ENCODE results near the gene PDE2A.

The PDE2A gene

GRCh38 chr11:72673943-72674828 lies at the start of gene PDE2A:
Gene PDE2A, minus strand, starts transcription at chr11:72674422. Its CDS starts 215 bp downstream, at chr11:72674207.
- peak; percentile 57 to 62 for DNase-seq

DNA sequence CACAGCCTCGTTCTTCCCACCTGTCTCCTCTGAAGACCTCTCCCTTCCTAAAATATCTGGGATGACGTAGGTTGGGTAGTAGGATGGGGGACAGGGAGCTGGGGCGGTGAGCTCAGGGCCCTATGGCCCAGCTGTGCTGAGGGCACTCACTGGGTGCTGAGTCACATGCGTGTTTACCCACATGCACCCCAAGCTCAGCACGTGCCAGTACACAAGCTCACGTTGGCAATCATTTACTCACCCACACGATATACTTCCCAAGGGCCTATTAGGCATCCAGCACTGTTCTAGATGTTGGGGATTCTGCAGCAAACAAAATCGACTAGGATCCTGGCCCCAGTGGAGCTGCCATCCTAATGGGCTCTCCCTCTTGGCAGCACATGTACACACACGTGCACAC lies 49.3 kb upstream of the PDE2A start:
- no peak for DNase-seq

DNA sequence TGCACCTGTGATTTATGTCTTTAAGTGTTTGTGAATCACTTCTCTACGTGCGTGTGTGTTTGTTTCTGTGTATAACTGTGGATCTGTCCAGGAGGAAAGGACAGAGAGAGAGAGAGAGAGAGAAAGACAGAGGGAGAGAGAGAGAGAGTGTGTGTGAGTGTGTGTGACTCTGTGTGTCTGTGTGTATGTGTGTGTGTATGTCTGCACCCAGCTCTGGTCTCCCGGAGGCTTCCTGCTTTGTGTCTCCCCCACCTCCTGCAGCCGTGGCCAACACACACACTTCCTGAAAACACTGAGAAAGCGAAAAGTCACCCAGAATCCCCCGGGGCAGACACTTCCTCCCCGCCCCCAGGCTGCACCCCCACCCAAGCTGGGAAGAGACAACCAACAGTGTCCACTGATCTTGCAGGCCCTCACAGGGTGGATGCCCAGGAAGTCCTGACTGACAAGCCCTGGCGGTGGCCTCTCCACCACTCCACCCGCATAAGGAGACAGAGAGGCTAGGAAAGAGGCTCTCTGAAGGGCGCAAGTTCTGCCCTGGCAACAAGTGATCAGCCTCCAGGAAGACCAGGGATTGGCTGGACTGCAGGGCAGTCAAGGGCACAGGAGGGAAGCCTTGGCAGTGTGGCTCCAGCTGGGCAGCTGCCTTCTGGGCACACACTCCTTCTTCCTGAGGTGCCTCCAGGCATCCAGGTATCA lies 48.0 kb upstream of the PDE2A start:
- DNase-seq: peak; percentile 85 to 91

- peak in 1 of 2 experiments; percentile 23 for DNase-seq
Measured at GRCh38 chr11:72721689-72722049, 47.4 kb upstream of the PDE2A start.

GRCh38 chr11:72721276-72721675 lies 47.1 kb upstream of the PDE2A start:
- DNase-seq: no peak

DNA sequence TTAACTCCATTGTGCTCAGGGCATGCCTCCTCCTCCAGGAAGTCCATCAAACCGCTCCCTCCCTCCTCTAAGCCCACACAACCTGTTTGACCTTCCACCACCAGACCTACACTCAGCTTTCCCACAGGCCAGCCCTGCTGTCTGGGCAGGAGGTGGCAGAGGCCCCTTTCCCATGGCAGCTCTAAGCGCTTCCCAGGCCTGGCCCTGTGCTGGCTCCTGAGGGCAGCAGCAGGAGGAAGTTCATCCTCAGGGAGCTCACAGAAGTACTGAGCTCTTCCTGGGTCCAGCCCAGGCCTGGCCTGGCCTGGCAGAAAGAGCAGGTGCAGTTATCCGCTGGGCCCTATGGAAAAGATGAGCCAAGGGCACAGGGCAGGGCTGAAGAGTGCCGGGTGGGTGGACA lies 46.6 kb upstream of the PDE2A start:
- no peak for DNase-seq

GRCh38 chr11:72720047-72720446 lies 45.8 kb upstream of the PDE2A start:
- DNase-seq: no peak

DNA sequence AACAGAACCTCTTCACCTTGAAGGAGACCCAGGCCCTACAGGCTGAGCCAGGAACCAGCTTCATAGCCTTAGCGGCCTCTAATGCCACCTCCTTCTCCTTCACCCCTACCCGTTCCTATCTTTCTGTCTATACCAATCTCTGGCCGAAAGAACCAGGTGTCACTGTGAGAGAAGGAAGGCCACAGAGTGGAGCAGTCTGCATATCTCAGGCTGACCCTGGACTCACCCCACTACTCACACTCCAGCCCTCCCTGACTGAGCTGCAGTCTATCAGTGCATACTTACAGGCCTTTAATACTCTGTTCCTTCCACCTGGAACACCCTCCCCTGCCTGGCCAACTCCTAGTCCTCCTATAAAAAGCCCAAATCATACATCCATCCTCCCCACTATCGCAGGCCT lies 45.3 kb upstream of the PDE2A start:
- DNase-seq: no peak

- no peak for DNase-seq
Measured at GRCh38 chr11:72719144-72719543, 44.9 kb upstream of the PDE2A start.

- no peak for DNase-seq
Measured at GRCh38 chr11:72718101-72718501, 43.9 kb upstream of the PDE2A start.

GRCh38 chr11:72716788-72717435 lies 42.7 kb upstream of the PDE2A start:
- DNase-seq: no peak

- DNase-seq: peak in 1 of 2 experiments; percentile 17
Measured at GRCh38 chr11:72716290-72716689, 42.1 kb upstream of the PDE2A start.

DNA sequence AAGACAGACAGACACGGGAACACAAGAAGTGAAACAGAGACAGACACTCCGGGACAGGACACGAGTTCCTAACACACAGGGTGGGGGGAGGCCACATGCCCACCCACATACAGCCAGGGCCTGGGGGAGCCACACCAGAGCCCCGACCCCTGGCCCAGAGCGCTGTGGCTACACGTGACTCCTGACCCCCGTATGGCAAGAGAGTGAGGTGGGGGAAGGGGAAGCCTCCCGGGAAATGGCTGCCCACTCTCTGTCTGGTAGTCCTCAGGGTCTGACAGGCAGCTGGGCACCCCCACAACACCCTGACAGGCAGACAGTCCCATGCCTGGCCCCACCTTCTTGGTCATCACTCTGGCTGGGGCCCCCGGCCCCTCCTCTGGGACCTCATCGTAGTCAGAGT lies 38.6 kb upstream of the PDE2A start:
- DNase-seq: no peak

GRCh38 chr11:72712168-72712751 lies 38.0 kb upstream of the PDE2A start:
- no peak for DNase-seq

GRCh38 chr11:72711141-72711540 lies 36.9 kb upstream of the PDE2A start:
- DNase-seq: no peak

DNA sequence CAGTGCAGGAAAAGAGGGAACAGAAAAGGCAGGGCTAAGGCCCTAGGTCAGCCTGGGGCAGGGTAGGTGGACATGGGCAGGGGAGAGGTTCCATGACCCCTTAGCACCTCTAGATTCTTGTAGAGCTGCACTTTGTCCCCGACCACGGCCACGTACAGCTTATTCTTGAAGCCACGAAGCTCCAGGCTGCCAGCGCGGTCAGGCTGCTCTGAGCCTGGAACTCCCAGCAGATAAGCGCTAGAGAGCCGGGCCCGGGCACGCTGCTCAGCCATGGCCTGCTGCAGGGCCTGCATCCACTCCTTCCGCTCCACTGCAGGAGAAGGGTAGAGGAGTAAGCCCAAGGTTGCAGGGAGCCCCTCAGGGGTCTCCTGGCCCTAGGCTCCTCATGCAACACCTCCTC lies 36.1 kb upstream of the PDE2A start:
- no peak for DNase-seq

GRCh38 chr11:72709478-72710238 lies 35.4 kb upstream of the PDE2A start:
- no peak for DNase-seq

GRCh38 chr11:72707032-72707431 lies 32.8 kb upstream of the PDE2A start:
- DNase-seq: no peak

GRCh38 chr11:72706579-72706978 lies 32.4 kb upstream of the PDE2A start:
- DNase-seq: no peak

GRCh38 chr11:72705442-72706365 lies 31.5 kb upstream of the PDE2A start:
- peak in 1 of 2 experiments; percentile 62 for DNase-seq

GRCh38 chr11:72704783-72705265 lies 30.6 kb upstream of the PDE2A start:
- DNase-seq: no peak

All from NCI-H524 (cell line).